HG03432 (cell line): ENCODE measurements around the gene PNPLA2.

Source experiments
- ATAC-seq: cut with Tn5 transposase; IDR thresholded peaks from one replicate; pipeline ENCODE4 v1.9.1; 2021; ENCODE audit warnings: mild to moderate bottlenecking, moderate library complexity; ENCODE audit not compliant: unreplicated experiment

The PNPLA2 gene

GRCh38 chr11:855796-856195 is 37.1 kb downstream of the PNPLA2 start:
- ATAC-seq = no peak

GRCh38 chr11:856397-856796 is 37.7 kb downstream of the PNPLA2 start:
- ATAC-seq = no peak

- ATAC-seq = no peak
Measured at GRCh38 chr11:858053-858761, 39.5 kb downstream of the PNPLA2 start.

- ATAC-seq = no peak
Measured at GRCh38 chr11:858762-859339, 40.1 kb downstream of the PNPLA2 start.

GRCh38 chr11:859394-860131 is 40.8 kb downstream of the PNPLA2 start:
- no peak for ATAC-seq

- no peak for ATAC-seq
Measured at GRCh38 chr11:860234-861104, 41.8 kb downstream of the PNPLA2 start.

- no peak for ATAC-seq
Measured at GRCh38 chr11:861105-861479, 42.4 kb downstream of the PNPLA2 start.

GRCh38 chr11:862081-862661 is 43.5 kb downstream of the PNPLA2 start:
- ATAC-seq = no peak

- ATAC-seq = no peak
Measured at GRCh38 chr11:862696-863022, 43.9 kb downstream of the PNPLA2 start.

GRCh38 chr11:863023-863909 is 44.6 kb downstream of the PNPLA2 start:
- ATAC-seq = no peak

GRCh38 chr11:863910-864827 is 45.5 kb downstream of the PNPLA2 start:
- ATAC-seq = no peak

GRCh38 chr11:864898-865297 is 46.2 kb downstream of the PNPLA2 start:
- no peak for ATAC-seq

- no peak for ATAC-seq
Measured at GRCh38 chr11:865462-866430, 47.0 kb downstream of the PNPLA2 start.

- no peak for ATAC-seq
Measured at GRCh38 chr11:866481-866880, 47.8 kb downstream of the PNPLA2 start.

- no peak for ATAC-seq
Measured at GRCh38 chr11:867856-868358, 49.2 kb downstream of the PNPLA2 start.

- ATAC-seq = no peak
Measured at GRCh38 chr11:868394-868793, 49.7 kb downstream of the PNPLA2 start.

GRCh38 chr11:868802-869201 is 50.1 kb downstream of the PNPLA2 start:
- no peak for ATAC-seq
